Activated effector memory CD4-positive, alpha-beta T cell treated with Interleukin-2 at 50 U/mL for 16 hours (primary cell): ENCODE measurements around the gene ARMCX1.
"Not testable (repeated sequence)": the region's sequence is repeated elsewhere in the genome, so short reads cannot be mapped to it uniquely, and the experiment has no call there.

Experiments used
- DNase-seq: peaks from one replicate; pipeline ENCODE4 v3.0.0-alpha.2; 2020

The ARMCX1 gene

DNA sequence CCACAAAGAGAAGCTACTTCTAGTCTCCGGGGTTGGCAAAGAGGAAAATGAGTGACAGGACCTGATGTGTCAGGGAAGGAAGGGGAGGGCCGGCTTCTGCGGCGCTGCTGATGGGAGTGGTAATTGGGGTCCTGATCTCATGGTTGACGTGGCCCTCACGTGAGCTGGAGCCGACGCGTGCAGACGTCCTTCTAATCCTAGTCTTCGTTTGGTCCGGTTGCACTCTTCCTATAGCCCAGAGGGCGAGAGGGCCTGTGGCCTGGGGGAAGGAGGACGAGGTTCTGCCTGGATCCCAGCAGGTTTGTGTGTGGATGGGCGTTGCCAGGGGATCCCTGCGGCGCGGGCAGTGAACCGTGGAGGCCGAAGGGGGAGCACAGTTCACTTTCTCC, at the start of gene ARMCX1:
Gene ARMCX1, plus strand, starts transcription at position 186 of the 389 bp plus-strand sequence. CDS start 2,384 bp downstream, outside the sequence.
- no peak for DNase-seq

DNA sequence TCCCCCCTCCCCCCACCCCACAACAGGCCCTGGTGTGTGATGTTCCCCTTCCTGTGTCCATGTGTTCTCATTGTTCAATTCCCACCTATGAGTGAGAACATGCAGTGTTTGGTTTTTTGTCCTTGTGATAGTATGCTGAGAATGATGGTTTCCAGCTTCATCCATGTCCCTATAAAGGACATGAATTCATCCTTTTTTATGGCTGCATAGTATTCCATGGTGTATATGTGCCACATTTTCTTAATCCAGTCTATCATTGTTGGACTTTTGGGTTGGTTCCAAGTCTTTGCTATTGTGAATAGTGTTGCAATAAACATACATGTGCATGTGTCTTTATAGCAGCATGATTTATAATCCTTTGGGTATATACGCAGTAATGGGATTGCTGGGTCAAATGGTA, 47.4 kb upstream of the ARMCX1 start:
- not testable (repeated sequence) for DNase-seq

DNA sequence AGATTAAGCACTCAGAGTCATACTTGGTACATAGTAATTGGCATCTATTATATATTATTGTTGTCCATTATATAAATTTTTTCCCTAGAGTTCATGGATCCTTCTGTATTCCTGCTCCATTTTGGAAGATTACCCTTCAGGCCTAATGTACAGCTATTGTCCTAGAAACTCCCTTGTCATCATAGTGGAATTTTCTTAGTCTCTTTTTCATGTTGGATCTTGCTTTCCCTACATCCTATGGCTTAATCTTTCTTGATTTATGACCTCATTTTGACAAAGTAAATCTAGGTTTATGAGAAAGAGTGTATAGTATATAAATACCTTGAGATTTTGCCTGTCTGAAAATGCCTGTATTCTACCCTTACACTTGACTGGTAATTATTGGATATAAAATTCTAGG, 43.0 kb upstream of the ARMCX1 start:
- DNase-seq = no peak

DNA sequence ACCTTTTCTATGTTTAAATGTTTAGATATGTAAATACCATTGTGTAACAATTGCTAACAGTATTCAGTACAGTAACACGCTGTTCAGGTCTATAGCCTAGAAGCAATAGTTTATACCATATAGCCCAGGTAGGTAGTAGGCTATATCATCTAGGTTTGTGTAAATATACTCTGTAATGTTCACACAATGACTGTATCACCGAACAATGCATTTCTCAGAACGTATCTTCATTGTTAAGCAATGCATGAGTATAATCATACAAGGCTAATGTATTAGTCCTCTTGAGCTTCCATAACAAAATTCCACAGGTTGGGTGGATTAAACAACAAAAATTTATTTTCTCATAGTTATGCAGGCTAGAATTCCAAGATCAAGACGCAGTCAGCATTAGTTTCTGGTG, 42.4 kb upstream of the ARMCX1 start:
- no peak for DNase-seq

GRCh38 chrX:101530944-101531343, 19.4 kb upstream of the ARMCX1 start:
- DNase-seq = no peak

- DNase-seq = no peak
These were observed 11.2 kb upstream of the ARMCX1 start for GRCh38 chrX:101539116-101539515.

DNA sequence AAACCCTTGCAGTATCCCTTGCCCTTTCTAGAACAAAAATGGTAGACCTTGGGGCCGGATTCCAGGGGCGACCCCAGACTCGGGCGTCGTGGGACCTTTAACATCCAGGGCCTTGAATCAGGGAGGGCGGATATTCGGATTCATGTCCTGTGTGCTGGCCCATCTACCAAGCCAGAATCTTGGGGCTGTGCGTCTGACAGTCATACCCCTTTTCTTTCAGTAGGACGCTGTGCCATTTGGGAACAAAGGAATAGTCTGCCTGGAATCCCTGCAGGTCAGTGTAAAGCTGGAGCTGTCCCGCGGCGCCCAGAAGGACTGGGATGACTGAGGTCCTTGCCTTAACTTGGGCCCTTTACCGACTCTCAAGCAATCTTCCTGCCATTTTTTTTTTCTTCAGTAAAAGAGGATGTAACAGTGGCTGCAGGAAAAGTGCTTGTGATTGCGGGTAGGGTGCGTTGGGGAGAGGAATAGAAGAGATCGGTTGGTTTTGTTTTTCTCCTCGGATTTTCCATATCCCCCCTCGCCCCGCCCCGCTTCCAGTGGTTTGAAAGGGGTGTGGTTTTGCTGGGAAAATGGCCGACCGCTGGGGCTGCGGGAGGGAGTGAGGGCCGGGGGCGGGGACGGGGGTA, 518 bp downstream of the ARMCX1 start:
- DNase-seq = no peak

GRCh38 chrX:101551380-101551767, 1.0 kb downstream of the ARMCX1 start:
- no peak for DNase-seq

- DNase-seq = no peak
These were observed 2.4 kb downstream of the ARMCX1 start for GRCh38 chrX:101552714-101553113.

GRCh38 chrX:101564651-101565050, 14.3 kb downstream of the ARMCX1 start:
- no peak for DNase-seq

- no peak for DNase-seq
These were observed 45.5 kb downstream of the ARMCX1 start for GRCh38 chrX:101595739-101596419.

- DNase-seq = not testable (repeated sequence)
These were observed 49.2 kb downstream of the ARMCX1 start for GRCh38 chrX:101599592-101599991.

DNA sequence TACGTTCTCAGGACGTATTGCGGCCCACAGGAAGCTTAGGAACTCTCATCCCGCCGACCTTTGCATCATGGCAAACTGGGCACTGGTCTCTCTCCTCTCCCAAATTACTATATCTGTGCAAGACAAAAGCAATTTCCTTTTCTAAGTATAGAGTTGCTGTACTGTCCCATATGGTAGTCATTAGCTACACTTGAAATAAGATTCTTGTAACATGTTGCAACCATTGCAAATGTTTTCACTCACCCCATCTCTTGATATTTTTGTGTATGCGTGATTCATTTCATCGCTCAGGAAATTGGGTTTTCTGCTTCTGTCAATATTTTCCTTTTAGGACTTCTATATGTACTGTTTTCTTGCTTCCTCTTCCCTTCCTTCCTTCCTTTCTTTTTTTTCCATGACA, 51.7 kb downstream of the ARMCX1 start:
- no peak for DNase-seq
